Measurements from ENCODE around the gene NECTIN3. TPM values are rescaled to one million over a fixed set of nuclear protein-coding genes. Genes with fewer than 3 reads are reported as not detected.

Gene NECTIN3
- total RNA-seq, 1 donor = 140 TPM

DNA sequence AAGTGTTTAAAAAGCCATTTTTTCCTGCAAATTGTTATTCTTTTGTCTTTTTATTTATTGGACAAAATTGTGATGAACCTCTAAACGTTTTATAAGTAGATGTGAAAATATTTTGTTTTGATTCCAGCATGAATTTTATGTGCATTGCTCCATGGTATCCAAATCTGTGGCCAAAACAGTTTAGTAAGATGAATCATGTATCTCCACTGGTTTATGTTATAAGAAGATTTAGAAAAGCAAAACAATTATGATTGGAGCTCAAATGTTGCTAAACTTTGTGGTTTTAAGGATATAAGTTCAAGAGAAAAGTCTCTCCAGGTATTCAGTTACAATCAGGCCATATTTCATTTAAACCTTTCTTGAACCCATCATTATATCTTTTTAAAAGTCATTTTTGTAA lies 80.9 kb downstream of the NECTIN3 start:
- TF ChIP-seq, protein P1, sequence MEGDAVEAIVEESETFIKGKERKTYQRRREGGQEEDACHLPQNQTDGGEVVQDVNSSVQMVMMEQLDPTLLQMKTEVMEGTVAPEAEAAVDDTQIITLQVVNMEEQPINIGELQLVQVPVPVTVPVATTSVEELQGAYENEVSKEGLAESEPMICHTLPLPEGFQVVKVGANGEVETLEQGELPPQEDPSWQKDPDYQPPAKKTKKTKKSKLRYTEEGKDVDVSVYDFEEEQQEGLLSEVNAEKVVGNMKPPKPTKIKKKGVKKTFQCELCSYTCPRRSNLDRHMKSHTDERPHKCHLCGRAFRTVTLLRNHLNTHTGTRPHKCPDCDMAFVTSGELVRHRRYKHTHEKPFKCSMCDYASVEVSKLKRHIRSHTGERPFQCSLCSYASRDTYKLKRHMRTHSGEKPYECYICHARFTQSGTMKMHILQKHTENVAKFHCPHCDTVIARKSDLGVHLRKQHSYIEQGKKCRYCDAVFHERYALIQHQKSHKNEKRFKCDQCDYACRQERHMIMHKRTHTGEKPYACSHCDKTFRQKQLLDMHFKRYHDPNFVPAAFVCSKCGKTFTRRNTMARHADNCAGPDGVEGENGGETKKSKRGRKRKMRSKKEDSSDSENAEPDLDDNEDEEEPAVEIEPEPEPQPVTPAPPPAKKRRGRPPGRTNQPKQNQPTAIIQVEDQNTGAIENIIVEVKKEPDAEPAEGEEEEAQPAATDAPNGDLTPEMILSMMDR (IDR thresholded peaks at IDR 0.05; ENCODE audit: insufficient read depth, low read depth, low read length) = no peak
- H3K4me3 ChIP-seq (ENCODE audit: low read depth, low read length) = no peak overlapping the region
- DNase-seq (ENCODE audit: low read depth) = peak; percentile 81

DNA sequence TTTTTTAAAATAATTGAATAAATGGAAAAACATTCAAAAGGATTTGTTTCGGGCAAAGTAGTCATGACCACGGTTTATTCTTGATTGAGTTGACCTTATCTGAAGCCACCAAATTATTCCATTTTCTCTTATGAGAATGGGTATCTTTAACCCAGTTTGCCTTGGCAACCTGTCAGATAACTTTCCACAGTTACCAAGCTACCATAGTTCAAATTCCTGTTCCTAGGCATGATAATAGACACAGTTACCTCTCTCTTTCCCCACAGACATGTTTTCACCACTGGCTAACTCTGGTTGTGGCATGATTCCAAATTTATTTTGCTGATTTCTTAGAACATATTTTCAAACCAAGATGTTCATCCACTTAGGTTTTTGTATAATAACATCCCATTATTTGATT lies 84.9 kb downstream of the NECTIN3 start:
- no peak overlapping the region for H3K4me3 ChIP-seq (ENCODE audit: low read depth, low read length)
- TF ChIP-seq, protein P1 (IDR thresholded peaks at IDR 0.05; ENCODE audit: insufficient read depth, low read depth, low read length) = no peak
- no peak for DNase-seq (ENCODE audit: low read depth)

DNA sequence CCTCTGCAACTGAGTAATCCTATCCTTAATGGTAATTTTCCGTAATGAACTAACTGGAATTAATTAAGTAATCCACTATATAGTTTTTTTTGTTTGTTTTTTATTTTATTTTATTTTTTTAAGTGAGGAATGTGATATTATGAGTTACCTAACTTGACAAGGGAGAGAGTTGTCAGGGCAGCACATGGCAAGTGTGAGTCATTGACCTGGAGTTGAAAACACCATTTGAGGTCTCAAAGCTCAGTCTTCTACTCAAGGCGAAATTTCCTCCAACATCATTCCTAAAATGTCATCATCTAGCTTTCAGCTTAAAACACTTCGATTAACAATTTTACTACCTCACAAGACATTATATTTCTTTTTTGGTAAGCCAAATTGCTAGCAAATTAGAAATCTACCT lies 87.8 kb downstream of the NECTIN3 start:
- TF ChIP-seq, protein P1 (IDR thresholded peaks at IDR 0.05; ENCODE audit: insufficient read depth, low read depth, low read length) = no peak
- peak; percentile 73 for DNase-seq (ENCODE audit: low read depth)

DNA sequence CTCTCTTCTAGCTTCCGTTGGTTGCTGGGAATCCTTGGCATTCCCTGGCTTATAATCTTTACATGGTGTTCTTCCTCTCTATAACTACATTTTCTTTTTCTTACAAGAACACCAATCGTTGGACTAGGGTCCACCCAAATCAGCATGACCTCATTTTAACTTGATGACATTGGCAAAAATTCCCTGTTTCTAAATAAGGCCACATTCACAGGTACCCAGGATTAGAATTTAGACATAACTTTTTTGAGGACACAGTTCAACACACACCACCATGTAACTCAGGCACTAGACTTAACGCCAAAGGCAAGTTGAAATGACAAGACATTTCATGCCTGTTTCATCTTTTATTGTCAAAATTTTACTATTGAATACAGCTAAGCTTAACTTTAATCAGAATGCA lies 93.0 kb downstream of the NECTIN3 start:
- DNase-seq (ENCODE audit: low read depth) = no peak
- H3K4me3 ChIP-seq (ENCODE audit: low read depth, low read length) = no peak overlapping the region
- TF ChIP-seq, protein P1 (IDR thresholded peaks at IDR 0.05; ENCODE audit: insufficient read depth, low read depth, low read length) = no peak

More for the DNA sequence above, 87.8 kb downstream of the NECTIN3 start:
- H3K4me3 ChIP-seq (ENCODE audit: low read depth, low read length) = no peak overlapping the region

DNA sequence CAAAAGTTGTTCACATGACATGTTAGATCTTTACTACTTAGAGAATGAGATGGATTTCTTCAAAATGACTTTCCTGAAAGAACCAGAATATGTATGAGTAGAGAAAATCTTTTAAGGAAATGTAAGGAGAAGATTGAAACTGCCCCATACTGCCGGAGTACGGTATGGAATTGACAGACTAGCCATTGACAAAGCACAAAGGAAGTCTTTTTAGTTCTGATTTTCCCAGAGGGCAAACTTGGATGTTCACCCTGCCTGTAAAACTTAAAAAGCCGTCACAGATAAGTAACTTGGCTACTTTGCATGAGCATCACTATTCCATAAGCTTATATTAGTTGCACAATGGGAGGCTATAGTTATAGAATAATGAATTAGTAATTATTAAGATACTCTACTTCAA lies 93.8 kb downstream of the NECTIN3 start:
- H3K4me3 ChIP-seq (ENCODE audit: low read depth, low read length) = no peak overlapping the region

DNA sequence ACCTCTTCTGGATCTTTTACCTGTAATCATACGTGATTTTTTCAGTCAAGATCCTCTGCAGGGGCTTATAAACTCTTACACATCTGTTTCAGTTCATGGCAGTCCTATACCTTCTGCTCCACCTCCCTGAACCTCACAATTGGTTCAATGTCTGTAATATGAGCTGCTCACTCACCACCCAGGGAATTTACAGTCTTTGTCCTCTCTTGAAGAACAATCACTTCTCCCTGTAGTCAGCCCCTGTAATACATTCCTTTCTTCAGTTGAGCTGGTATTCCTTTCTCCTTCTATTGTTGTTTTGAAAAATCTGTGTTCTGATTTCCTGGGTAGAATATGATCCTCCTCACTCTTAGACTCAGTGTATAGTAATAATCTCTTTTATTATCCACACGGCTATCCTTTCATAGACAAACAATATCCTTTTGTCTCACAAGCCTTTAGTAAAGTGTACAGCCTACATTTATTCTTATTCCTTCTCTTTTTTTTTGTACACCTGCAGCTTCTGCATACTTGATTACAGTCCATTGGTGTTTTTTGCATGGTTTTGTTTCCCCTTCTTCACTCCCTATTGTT lies 101.8 kb downstream of the NECTIN3 start:
- TF ChIP-seq, protein P1 (IDR thresholded peaks at IDR 0.05; ENCODE audit: insufficient read depth, low read depth, low read length) = no peak
- H3K4me3 ChIP-seq (ENCODE audit: low read depth, low read length) = no peak overlapping the region
- DNase-seq (ENCODE audit: low read depth) = no peak

More for the DNA sequence above, 93.8 kb downstream of the NECTIN3 start:
- no peak for DNase-seq (ENCODE audit: low read depth)
- TF ChIP-seq, protein P1 (IDR thresholded peaks at IDR 0.05; ENCODE audit: insufficient read depth, low read depth, low read length) = no peak

DNA sequence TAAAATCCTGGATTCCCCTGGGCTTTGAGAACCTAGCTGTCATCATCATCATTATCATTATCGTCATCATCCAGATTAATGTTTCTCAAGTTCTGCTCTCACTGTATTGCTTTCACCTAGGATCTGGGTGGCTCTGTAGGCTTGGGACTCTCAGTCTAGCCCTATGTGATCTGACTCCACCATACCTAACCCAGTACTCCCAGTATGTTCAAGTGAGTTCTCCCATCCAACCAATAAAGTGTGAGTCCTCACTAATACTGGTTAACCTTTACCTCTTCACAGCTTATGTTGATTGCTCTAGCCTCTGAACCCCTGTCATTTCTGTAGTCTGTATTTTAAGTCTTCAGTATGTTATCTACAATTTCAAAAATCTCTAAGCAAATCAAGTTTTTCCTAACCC lies 102.3 kb downstream of the NECTIN3 start:
- H3K4me3 ChIP-seq (ENCODE audit: low read depth, low read length) = no peak overlapping the region
- DNase-seq (ENCODE audit: low read depth) = no peak
- TF ChIP-seq, protein P1 (IDR thresholded peaks at IDR 0.05; ENCODE audit: insufficient read depth, low read depth, low read length) = no peak

Measured in fibroblast of villous mesenchyme (primary cell).